ENCODE data around the gene IL6R.

DNA sequence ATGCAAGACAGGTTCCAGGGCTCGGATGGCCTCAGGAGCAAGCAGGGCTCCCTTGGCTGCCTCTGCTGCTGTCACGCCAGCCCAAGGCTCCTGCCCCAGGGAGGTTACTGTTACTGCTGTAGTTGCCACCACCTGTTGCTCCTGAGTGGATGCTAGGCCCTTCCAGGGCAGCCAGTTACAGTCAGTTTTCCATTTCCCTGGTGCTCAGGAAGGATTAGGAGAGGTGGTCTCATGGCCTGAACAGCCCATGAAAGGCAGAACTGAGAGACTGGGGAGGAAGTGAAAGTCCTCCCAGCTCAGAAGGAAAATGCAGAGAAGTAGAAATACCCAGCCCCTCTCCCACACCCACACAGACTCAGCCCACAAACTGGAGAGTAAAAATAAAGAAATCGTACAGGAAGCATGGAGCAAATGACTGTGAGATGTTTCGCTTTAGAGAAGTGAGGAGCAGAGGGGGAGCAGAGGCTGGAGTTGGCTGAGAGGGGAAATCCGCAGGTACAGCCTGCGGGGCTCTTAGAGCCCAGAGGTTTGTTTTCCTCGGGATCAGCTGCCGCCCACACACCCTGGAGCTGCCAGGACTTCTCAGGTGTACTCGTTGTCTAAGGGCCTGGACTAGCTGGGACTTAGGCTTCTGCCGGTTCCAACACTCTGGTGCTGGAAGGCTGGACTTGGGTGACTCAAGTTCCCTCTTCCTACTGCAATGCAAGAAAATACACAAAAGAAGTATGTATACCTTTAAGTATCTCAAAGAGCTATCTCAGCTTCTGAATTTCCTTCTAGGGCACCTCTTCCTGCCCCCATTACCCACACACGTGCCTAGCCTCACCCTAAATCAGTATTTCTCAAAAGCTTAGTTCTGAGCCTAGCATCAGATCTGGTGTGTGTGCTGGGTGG, 2.3 kb downstream of the IL6R start:
- TF ChIP-seq, protein P1, sequence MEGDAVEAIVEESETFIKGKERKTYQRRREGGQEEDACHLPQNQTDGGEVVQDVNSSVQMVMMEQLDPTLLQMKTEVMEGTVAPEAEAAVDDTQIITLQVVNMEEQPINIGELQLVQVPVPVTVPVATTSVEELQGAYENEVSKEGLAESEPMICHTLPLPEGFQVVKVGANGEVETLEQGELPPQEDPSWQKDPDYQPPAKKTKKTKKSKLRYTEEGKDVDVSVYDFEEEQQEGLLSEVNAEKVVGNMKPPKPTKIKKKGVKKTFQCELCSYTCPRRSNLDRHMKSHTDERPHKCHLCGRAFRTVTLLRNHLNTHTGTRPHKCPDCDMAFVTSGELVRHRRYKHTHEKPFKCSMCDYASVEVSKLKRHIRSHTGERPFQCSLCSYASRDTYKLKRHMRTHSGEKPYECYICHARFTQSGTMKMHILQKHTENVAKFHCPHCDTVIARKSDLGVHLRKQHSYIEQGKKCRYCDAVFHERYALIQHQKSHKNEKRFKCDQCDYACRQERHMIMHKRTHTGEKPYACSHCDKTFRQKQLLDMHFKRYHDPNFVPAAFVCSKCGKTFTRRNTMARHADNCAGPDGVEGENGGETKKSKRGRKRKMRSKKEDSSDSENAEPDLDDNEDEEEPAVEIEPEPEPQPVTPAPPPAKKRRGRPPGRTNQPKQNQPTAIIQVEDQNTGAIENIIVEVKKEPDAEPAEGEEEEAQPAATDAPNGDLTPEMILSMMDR (IDR thresholded peaks at IDR 0.05) = no peak
- TF ChIP-seq EZH2 (IDR thresholded peaks at IDR 0.05; ENCODE audit: borderline replicate concordance, insufficient read depth, low read depth, low read length, poor library complexity, severe bottlenecking) = no peak

Data from B cell (primary cell).